WTC11 (cell line): ENCODE data around the gene WDR27. TPM values are rescaled to one million over a fixed set of nuclear protein-coding genes. Genes with fewer than 3 reads are reported as not detected.

Source experiments
- ATAC-seq: fragments of 200-7000 bp; cut with Tn5 transposase; 2 replicates; pipeline ENCODE4 v1.10.0; 2021; ENCODE audit warnings: mild to moderate bottlenecking, moderate library complexity
- CTCF ChIA-PET: fragments of 300-600 bp; sonication (Branson Sonifier 250); formaldehyde crosslinking; loops from one replicate; lab custom pipeline; 2021; ENCODE audit warnings: antibody characterized with exemption; lab: Charles Lee
- POLR2A ChIA-PET: fragments of 350-600 bp; sonication (Branson Sonifier 250); formaldehyde crosslinking; loops from one replicate; lab custom pipeline; 2021; ENCODE audit warnings: antibody characterized with exemption; lab: Charles Lee
- DNase-seq: peaks from one replicate; pipeline ENCODE4 v3.0.0; 2021; ENCODE audit warnings: low spot score
- H3K27ac Mint-ChIP-seq: 2 replicates; pipeline ENCODE4 v1.8.0; 2021; ENCODE audit warnings: mixed read lengths
- H3K27me3 Mint-ChIP-seq: 2 replicates; pipeline ENCODE4 v1.8.0; 2021; ENCODE audit warnings: low read depth, mild to moderate bottlenecking, moderate library complexity, mixed read lengths
- H3K36me3 Mint-ChIP-seq: 2 replicates; pipeline ENCODE4 v1.8.0; 2021; ENCODE audit warnings: mixed read lengths
- H3K4me1 Mint-ChIP-seq: 2 replicates; pipeline ENCODE4 v1.8.0; 2022; ENCODE audit warnings: mixed read lengths
- H3K4me3 Mint-ChIP-seq: 2 replicates; pipeline ENCODE4 v1.8.0; 2021; ENCODE audit warnings: mild to moderate bottlenecking, moderate library complexity, mixed read lengths
- H3K9me3 Mint-ChIP-seq: 2 replicates; pipeline ENCODE4 v1.8.0; 2021; ENCODE audit warnings: mixed read lengths
- CBFB ChIP-seq: sonication (generic); formaldehyde crosslinking; IDR thresholded peaks from 2 replicates; pipeline ENCODE4 v1.8.1; 2022; ENCODE audit warnings: mild to moderate bottlenecking, low read depth, missing genetic modification reagents
- FOXJ3 ChIP-seq: sonication (generic); formaldehyde crosslinking; IDR thresholded peaks from 2 replicates; pipeline ENCODE4 v1.9.0; 2021; ENCODE audit warnings: missing genetic modification reagents, mild to moderate bottlenecking, borderline replicate concordance
- GTF2I ChIP-seq: fragments of 250-450 bp; sonication (Bioruptor Pico); conservative IDR thresholded peaks from 2 replicates; pipeline ENCODE4 v1.4.0; 2021; ENCODE audit warnings: mild to moderate bottlenecking
- IRF2 ChIP-seq: sonication (generic); formaldehyde crosslinking; IDR thresholded peaks from 2 replicates; pipeline ENCODE4 v1.8.0; 2022; ENCODE audit warnings: low read depth, missing genetic modification reagents, borderline replicate concordance
- TP53 ChIP-seq: sonication (generic); formaldehyde crosslinking; IDR thresholded peaks from 2 replicates; pipeline ENCODE4 v1.8.1; 2023; ENCODE audit warnings: mild to moderate bottlenecking, missing genetic modification reagents
- ZNF317 ChIP-seq: sonication (generic); formaldehyde crosslinking; IDR thresholded peaks from 2 replicates; pipeline ENCODE4 v1.8.1; 2023; ENCODE audit warnings: low read depth, mild to moderate bottlenecking, moderate library complexity, missing genetic modification reagents, borderline replicate concordance
- ZNF671 ChIP-seq: fragments of 250-450 bp; sonication (Bioruptor Pico); IDR thresholded peaks from 2 replicates; pipeline ENCODE4 v1.8.0; 2021; ENCODE audit warnings: mild to moderate bottlenecking
- total RNA-seq: library from RNA; stranded (reverse); gene quantifications from 3 replicates; pipeline ENCODE4 v1.2.3, GENCODE V29; 2021
- TF ChIP-seq, protein P1 (sequence below): sonication (generic); formaldehyde crosslinking; IDR thresholded peaks from 2 replicates; pipeline ENCODE4 v1.8.1; 2022; ENCODE audit warnings: mild to moderate bottlenecking, missing genetic modification reagents, moderate library complexity, borderline replicate concordance
- TF ChIP-seq, protein P2 (sequence below): sonication (generic); formaldehyde crosslinking; IDR thresholded peaks from 2 replicates; pipeline ENCODE4 v1.8.1; 2022; ENCODE audit warnings: mild to moderate bottlenecking, moderate library complexity, missing genetic modification reagents
- TF ChIP-seq, protein P3 (sequence below): fragments of 250-450 bp; sonication (Bioruptor Pico); IDR thresholded peaks from 2 replicates; pipeline ENCODE4 v1.9.0; 2021; ENCODE audit warnings: mild to moderate bottlenecking, borderline replicate concordance
- TF ChIP-seq, protein P4 (sequence below): sonication (generic); formaldehyde crosslinking; IDR thresholded peaks from 2 replicates; pipeline ENCODE4 v1.8.0; 2022; ENCODE audit warnings: missing genetic modification reagents
- TF ChIP-seq, protein P5 (sequence below): sonication (generic); formaldehyde crosslinking; IDR thresholded peaks from 2 replicates; pipeline ENCODE4 v1.8.1; 2022; ENCODE audit warnings: low read depth, missing genetic modification reagents, borderline replicate concordance
- TF ChIP-seq, protein P6 (sequence below): sonication (generic); formaldehyde crosslinking; IDR thresholded peaks from 2 replicates; pipeline ENCODE4 v1.8.0; 2022; ENCODE audit warnings: mild to moderate bottlenecking, missing genetic modification reagents

Gene WDR27
- total RNA-seq, 1 experiment from 2014 or later, result 126 TPM

DNA sequence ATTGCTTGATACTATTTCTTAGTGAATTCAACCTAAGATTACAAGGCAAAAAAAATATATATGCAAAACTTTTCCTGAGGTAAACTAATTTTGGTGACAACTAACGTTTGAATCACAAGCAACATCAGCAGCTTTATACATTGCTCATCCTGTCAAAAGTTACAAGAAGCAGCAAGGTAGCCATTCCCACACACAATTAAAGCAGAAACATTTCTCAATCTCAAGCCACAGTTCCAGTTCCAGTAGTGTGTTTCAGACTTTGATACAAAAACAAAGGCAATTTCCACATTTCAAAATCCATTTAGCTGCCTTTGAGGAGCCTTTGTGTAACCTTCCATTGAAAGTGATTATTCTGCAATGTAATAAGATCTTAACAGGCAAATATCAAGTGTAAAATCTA is 191.0 kb downstream of the WDR27 start:
- Mint-ChIP-seq H3K36me3 (peaks cover 18% of the 10 kb centered on the region), H3K9me3 (peaks cover 28% of the 10 kb centered on the region), H3K27ac (no peak overlapping the region), H3K4me1 (no peaks in the 10 kb centered on the region), H3K4me3 (no peak overlapping the region), H3K27me3 (no peaks in the 10 kb centered on the region)
- TF ChIP-seq ZNF317 (no peak), TP53 (CRISPR knock-in tag) (no peak), FOXJ3 (CRISPR knock-in tag) (no peak)
- TF ChIP-seq, protein P1, sequence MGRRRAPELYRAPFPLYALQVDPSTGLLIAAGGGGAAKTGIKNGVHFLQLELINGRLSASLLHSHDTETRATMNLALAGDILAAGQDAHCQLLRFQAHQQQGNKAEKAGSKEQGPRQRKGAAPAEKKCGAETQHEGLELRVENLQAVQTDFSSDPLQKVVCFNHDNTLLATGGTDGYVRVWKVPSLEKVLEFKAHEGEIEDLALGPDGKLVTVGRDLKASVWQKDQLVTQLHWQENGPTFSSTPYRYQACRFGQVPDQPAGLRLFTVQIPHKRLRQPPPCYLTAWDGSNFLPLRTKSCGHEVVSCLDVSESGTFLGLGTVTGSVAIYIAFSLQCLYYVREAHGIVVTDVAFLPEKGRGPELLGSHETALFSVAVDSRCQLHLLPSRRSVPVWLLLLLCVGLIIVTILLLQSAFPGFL (CRISPR knock-in tag), result no peak
- TF ChIP-seq, protein P2, sequence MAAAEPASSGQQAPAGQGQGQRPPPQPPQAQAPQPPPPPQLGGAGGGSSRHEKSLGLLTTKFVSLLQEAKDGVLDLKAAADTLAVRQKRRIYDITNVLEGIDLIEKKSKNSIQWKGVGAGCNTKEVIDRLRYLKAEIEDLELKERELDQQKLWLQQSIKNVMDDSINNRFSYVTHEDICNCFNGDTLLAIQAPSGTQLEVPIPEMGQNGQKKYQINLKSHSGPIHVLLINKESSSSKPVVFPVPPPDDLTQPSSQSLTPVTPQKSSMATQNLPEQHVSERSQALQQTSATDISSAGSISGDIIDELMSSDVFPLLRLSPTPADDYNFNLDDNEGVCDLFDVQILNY (CRISPR knock-in tag), result no peak
- ChIA-PET CTCF (no interaction called here), POLR2A (no interaction called here)
- no peak for DNase-seq
- no peak for ATAC-seq

DNA sequence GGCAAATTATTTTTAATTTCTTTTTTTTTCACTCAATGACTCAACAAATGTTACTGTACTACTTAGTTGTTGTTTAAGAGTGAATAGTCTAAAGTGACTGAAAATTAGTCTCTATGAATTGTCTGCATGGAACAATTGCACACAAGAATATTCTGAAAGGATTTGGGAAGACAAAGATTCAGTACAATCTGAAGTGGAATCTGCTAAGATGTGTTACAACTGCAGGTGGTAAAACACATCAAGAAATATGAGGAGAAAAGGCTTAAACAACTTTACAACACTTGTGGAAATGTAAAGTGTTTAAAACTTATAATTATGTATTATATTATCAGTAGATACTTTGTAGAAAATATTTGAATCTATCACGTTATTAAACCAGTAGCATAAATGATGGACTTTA is 193.4 kb downstream of the WDR27 start:
- Mint-ChIP-seq H3K27ac (no peak overlapping the region), H3K27me3 (no peaks in the 10 kb centered on the region), H3K4me3 (no peak overlapping the region), H3K4me1 (no peaks in the 10 kb centered on the region), H3K9me3 (peaks cover 31% of the 10 kb centered on the region), H3K36me3 (peaks cover 18% of the 10 kb centered on the region)
- no peak for DNase-seq
- ATAC-seq, result no peak
- no peak for TF ChIP-seq ZNF671
- no peak for TF ChIP-seq IRF2
- TF ChIP-seq, protein P3, sequence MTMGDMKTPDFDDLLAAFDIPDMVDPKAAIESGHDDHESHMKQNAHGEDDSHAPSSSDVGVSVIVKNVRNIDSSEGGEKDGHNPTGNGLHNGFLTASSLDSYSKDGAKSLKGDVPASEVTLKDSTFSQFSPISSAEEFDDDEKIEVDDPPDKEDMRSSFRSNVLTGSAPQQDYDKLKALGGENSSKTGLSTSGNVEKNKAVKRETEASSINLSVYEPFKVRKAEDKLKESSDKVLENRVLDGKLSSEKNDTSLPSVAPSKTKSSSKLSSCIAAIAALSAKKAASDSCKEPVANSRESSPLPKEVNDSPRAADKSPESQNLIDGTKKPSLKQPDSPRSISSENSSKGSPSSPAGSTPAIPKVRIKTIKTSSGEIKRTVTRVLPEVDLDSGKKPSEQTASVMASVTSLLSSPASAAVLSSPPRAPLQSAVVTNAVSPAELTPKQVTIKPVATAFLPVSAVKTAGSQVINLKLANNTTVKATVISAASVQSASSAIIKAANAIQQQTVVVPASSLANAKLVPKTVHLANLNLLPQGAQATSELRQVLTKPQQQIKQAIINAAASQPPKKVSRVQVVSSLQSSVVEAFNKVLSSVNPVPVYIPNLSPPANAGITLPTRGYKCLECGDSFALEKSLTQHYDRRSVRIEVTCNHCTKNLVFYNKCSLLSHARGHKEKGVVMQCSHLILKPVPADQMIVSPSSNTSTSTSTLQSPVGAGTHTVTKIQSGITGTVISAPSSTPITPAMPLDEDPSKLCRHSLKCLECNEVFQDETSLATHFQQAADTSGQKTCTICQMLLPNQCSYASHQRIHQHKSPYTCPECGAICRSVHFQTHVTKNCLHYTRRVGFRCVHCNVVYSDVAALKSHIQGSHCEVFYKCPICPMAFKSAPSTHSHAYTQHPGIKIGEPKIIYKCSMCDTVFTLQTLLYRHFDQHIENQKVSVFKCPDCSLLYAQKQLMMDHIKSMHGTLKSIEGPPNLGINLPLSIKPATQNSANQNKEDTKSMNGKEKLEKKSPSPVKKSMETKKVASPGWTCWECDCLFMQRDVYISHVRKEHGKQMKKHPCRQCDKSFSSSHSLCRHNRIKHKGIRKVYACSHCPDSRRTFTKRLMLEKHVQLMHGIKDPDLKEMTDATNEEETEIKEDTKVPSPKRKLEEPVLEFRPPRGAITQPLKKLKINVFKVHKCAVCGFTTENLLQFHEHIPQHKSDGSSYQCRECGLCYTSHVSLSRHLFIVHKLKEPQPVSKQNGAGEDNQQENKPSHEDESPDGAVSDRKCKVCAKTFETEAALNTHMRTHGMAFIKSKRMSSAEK, result no peak
- TF ChIP-seq GTF2I (CRISPR knock-in tag), result no peak
- TF ChIP-seq CBFB (CRISPR knock-in tag), result no peak
- TF ChIP-seq, protein P4, sequence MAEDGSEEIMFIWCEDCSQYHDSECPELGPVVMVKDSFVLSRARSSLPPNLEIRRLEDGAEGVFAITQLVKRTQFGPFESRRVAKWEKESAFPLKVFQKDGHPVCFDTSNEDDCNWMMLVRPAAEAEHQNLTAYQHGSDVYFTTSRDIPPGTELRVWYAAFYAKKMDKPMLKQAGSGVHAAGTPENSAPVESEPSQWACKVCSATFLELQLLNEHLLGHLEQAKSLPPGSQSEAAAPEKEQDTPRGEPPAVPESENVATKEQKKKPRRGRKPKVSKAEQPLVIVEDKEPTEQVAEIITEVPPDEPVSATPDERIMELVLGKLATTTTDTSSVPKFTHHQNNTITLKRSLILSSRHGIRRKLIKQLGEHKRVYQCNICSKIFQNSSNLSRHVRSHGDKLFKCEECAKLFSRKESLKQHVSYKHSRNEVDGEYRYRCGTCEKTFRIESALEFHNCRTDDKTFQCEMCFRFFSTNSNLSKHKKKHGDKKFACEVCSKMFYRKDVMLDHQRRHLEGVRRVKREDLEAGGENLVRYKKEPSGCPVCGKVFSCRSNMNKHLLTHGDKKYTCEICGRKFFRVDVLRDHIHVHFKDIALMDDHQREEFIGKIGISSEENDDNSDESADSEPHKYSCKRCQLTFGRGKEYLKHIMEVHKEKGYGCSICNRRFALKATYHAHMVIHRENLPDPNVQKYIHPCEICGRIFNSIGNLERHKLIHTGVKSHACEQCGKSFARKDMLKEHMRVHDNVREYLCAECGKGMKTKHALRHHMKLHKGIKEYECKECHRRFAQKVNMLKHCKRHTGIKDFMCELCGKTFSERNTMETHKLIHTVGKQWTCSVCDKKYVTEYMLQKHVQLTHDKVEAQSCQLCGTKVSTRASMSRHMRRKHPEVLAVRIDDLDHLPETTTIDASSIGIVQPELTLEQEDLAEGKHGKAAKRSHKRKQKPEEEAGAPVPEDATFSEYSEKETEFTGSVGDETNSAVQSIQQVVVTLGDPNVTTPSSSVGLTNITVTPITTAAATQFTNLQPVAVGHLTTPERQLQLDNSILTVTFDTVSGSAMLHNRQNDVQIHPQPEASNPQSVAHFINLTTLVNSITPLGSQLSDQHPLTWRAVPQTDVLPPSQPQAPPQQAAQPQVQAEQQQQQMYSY (CRISPR knock-in tag), result no peak
- TF ChIP-seq, protein P5, sequence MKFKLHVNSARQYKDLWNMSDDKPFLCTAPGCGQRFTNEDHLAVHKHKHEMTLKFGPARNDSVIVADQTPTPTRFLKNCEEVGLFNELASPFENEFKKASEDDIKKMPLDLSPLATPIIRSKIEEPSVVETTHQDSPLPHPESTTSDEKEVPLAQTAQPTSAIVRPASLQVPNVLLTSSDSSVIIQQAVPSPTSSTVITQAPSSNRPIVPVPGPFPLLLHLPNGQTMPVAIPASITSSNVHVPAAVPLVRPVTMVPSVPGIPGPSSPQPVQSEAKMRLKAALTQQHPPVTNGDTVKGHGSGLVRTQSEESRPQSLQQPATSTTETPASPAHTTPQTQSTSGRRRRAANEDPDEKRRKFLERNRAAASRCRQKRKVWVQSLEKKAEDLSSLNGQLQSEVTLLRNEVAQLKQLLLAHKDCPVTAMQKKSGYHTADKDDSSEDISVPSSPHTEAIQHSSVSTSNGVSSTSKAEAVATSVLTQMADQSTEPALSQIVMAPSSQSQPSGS (CRISPR knock-in tag), result no peak
- TF ChIP-seq ZNF317, result no peak
- TF ChIP-seq, protein P6, sequence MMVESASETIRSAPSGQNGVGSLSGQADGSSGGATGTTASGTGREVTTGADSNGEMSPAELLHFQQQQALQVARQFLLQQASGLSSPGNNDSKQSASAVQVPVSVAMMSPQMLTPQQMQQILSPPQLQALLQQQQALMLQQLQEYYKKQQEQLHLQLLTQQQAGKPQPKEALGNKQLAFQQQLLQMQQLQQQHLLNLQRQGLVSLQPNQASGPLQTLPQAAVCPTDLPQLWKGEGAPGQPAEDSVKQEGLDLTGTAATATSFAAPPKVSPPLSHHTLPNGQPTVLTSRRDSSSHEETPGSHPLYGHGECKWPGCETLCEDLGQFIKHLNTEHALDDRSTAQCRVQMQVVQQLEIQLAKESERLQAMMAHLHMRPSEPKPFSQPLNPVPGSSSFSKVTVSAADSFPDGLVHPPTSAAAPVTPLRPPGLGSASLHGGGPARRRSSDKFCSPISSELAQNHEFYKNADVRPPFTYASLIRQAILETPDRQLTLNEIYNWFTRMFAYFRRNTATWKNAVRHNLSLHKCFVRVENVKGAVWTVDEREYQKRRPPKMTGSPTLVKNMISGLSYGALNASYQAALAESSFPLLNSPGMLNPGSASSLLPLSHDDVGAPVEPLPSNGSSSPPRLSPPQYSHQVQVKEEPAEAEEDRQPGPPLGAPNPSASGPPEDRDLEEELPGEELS (CRISPR knock-in tag), result no peak
- POLR2A ChIA-PET, result no interaction called here
- CTCF ChIA-PET, result no interaction called here
